ENCODE measurements around the gene GALNT17.

DNA sequence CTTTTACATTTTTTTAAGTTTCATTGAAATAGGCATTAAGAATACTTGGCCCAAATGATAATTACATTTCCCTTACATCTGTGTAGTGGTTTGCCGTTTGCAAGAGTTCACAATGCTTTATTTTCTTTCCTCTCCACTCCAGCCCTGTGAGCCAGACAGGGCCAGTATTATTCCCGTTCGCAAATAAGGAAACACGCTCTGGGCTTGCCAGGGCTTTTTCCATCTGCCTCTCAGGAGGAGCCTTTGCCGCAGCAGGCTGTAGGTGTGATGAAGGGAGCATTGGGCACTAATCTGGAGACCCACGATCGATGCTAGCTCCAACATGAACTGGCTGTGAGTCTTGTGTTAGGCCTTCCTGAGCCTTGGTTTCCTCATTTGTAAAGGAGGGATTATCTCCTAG is 154.4 kb downstream of the GALNT17 start:
- no peak for TF ChIP-seq POLR2A (IDR thresholded peaks at IDR 0.05)
- TF ChIP-seq, protein P1, sequence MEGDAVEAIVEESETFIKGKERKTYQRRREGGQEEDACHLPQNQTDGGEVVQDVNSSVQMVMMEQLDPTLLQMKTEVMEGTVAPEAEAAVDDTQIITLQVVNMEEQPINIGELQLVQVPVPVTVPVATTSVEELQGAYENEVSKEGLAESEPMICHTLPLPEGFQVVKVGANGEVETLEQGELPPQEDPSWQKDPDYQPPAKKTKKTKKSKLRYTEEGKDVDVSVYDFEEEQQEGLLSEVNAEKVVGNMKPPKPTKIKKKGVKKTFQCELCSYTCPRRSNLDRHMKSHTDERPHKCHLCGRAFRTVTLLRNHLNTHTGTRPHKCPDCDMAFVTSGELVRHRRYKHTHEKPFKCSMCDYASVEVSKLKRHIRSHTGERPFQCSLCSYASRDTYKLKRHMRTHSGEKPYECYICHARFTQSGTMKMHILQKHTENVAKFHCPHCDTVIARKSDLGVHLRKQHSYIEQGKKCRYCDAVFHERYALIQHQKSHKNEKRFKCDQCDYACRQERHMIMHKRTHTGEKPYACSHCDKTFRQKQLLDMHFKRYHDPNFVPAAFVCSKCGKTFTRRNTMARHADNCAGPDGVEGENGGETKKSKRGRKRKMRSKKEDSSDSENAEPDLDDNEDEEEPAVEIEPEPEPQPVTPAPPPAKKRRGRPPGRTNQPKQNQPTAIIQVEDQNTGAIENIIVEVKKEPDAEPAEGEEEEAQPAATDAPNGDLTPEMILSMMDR (IDR thresholded peaks at IDR 0.05): no peak
